Brain microvascular endothelial cell (primary cell): ENCODE data around the gene PRAC2.

ENCODE experiments used
- DNase-seq: peaks from one replicate; pipeline ENCODE4 v3.0.0-alpha.2; 2020
- H3K27ac ChIP-seq: fragments of 250-450 bp; sonication (Bioruptor Pico); 2 replicates; pipeline ENCODE4 v1.5.1; 2020; ENCODE audit warnings: mild to moderate bottlenecking, moderate library complexity
- H3K27me3 ChIP-seq: fragments of 250-450 bp; sonication (Bioruptor Pico); replicated peaks from 2 replicates; pipeline ENCODE4 v1.5.1; 2020; ENCODE audit warnings: mild to moderate bottlenecking
- H3K36me3 ChIP-seq: fragments of 250-450 bp; sonication (Bioruptor Pico); replicated peaks from 2 replicates; pipeline ENCODE4 v1.5.1; 2020; ENCODE audit warnings: mild to moderate bottlenecking
- H3K4me3 ChIP-seq: 2 replicates; pipeline ENCODE4 v1.5.1; 2011; ENCODE audit warnings: low read depth, mild to moderate bottlenecking, control low read depth, low read length, moderate library complexity
- CTCF ChIP-seq: IDR thresholded peaks from 2 replicates; pipeline ENCODE4 v1.5.1; 2011; ENCODE audit warnings: low read depth, mild to moderate bottlenecking, moderate library complexity, low read length, control low read depth, inconsistent platforms; ENCODE audit errors: missing control alignments
- in situ Hi-C: cut with HindIII; loops from 2 replicates; pipeline ENCODE4 v1.10.0; 2017; ENCODE audit warnings: low sequenced_read_pairs, low pct_ligation_motif_present

PRAC2 gene

GRCh38 chr17:48726916-48727286, 3.9 kb downstream of the PRAC2 start:
- H3K4me3 ChIP-seq = no peak overlapping the region
- DNase-seq = no peak
- no peak overlapping the region for H3K27ac ChIP-seq
- H3K27me3 ChIP-seq = peaks cover 97% of the 10 kb centered on the region
- in situ Hi-C loops = no loop called here
- H3K36me3 ChIP-seq = no peaks in the 10 kb centered on the region
- no peak for TF ChIP-seq CTCF

- H3K27me3 ChIP-seq = peaks cover 97% of the 10 kb centered on the region
- no peak overlapping the region for H3K4me3 ChIP-seq
- TF ChIP-seq CTCF = no peak
- no peak for DNase-seq
- no peak overlapping the region for H3K27ac ChIP-seq
- in situ Hi-C loops = no loop called here
- no peaks in the 10 kb centered on the region for H3K36me3 ChIP-seq
Observed at GRCh38 chr17:48727415-48728175, 4.6 kb downstream of the PRAC2 start.

- no peaks in the 10 kb centered on the region for H3K36me3 ChIP-seq
- H3K27ac ChIP-seq = no peak within 1 kb of the TSS
- TF ChIP-seq CTCF = no peak
- no peak within 1 kb of the TSS for H3K4me3 ChIP-seq
- in situ Hi-C loops = no loop called here
- no peak for DNase-seq
- peaks cover 97% of the 10 kb centered on the region for H3K27me3 ChIP-seq
Observed at GRCh38 chr17:48728232-48729231, 5.5 kb downstream of the PRAC2 start, which contains the start of gene HOXB13. TSS of gene HOXB13 (minus strand) at chr17:48728750. CDS start at chr17:48728593, 157 bp downstream.

- no peak for TF ChIP-seq CTCF
- no peaks in the 10 kb centered on the region for H3K36me3 ChIP-seq
- H3K27ac ChIP-seq = no peak overlapping the region
- in situ Hi-C loops = no loop called here
- H3K27me3 ChIP-seq = peaks cover 97% of the 10 kb centered on the region
- H3K4me3 ChIP-seq = no peak overlapping the region
- no peak for DNase-seq
Observed at GRCh38 chr17:48729335-48730239, 6.6 kb downstream of the PRAC2 start.

- in situ Hi-C loops = no loop called here
- DNase-seq = no peak
- Histone ChIP-seq H3K36me3 (no peaks in the 10 kb centered on the region), H3K27ac (no peak overlapping the region), H3K4me3 (no peak overlapping the region), H3K27me3 (peaks cover 97% of the 10 kb centered on the region)
- TF ChIP-seq CTCF = no peak
Observed at GRCh38 chr17:48730240-48730550, 7.2 kb downstream of the PRAC2 start.
